AG04449 (cell line): ENCODE data around the gene PRR15.

Source experiments
- CTCF ChIA-PET: fragments of 350-600 bp; formaldehyde crosslinking; extraction: SDS; loops from one replicate; lab custom pipeline; 2021; ENCODE audit warnings: antibody characterized with exemption; lab: Yijun Ruan, JAX
- POLR2A ChIA-PET: fragments of 400-600, 350-600 bp; formaldehyde crosslinking; extraction: SDS; loops from one replicate; lab custom pipeline; 2020; ENCODE audit warnings: antibody characterized with exemption, inconsistent platforms; lab: Yijun Ruan, JAX
- DNase-seq: peaks from one replicate; pipeline ENCODE4 v3.0.0-alpha.2; 2010; ENCODE audit warnings: low read depth, low spot score
- H3K4me3 ChIP-seq: 2 replicates; pipeline ENCODE4 v1.5.1; 2011; ENCODE audit warnings: low read depth, mild to moderate bottlenecking, control low read depth, low read length
- TF ChIP-seq, protein P1 (sequence below): IDR thresholded peaks from one replicate; pipeline ENCODE4 v1.5.1; 2011; ENCODE audit warnings: mild to moderate bottlenecking, moderate library complexity, low read length, control low read depth, inconsistent platforms; ENCODE audit not compliant: insufficient read depth; ENCODE audit errors: missing control alignments

PRR15 gene

GRCh38 chr7:29574659-29575058, 11.0 kb downstream of the PRR15 start:
- no peak for DNase-seq
- CTCF ChIA-PET, result interaction anchor here (2.2 kb wide), 1 partner anchor 14 kb away, joined by 9 read pairs; no protein-coding TSS in a partner anchor

GRCh38 chr7:29587195-29587808, 23.7 kb downstream of the PRR15 start:
- DNase-seq, result no peak
- CTCF ChIA-PET, result interaction anchor here (1.0 to 1.1 kb wide), 2 partner anchors 9 to 12 kb away, joined by 4 read pairs; no protein-coding TSS in a partner anchor
- POLR2A ChIA-PET, result no interaction called here
- no peak overlapping the region for H3K4me3 ChIP-seq
- TF ChIP-seq, protein P1, sequence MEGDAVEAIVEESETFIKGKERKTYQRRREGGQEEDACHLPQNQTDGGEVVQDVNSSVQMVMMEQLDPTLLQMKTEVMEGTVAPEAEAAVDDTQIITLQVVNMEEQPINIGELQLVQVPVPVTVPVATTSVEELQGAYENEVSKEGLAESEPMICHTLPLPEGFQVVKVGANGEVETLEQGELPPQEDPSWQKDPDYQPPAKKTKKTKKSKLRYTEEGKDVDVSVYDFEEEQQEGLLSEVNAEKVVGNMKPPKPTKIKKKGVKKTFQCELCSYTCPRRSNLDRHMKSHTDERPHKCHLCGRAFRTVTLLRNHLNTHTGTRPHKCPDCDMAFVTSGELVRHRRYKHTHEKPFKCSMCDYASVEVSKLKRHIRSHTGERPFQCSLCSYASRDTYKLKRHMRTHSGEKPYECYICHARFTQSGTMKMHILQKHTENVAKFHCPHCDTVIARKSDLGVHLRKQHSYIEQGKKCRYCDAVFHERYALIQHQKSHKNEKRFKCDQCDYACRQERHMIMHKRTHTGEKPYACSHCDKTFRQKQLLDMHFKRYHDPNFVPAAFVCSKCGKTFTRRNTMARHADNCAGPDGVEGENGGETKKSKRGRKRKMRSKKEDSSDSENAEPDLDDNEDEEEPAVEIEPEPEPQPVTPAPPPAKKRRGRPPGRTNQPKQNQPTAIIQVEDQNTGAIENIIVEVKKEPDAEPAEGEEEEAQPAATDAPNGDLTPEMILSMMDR, result no peak

More at GRCh38 chr7:29574659-29575058, 11.0 kb downstream of the PRR15 start:
- TF ChIP-seq, protein P1, result no peak
- H3K4me3 ChIP-seq, result no peak overlapping the region
- POLR2A ChIA-PET, result no interaction called here

DNA sequence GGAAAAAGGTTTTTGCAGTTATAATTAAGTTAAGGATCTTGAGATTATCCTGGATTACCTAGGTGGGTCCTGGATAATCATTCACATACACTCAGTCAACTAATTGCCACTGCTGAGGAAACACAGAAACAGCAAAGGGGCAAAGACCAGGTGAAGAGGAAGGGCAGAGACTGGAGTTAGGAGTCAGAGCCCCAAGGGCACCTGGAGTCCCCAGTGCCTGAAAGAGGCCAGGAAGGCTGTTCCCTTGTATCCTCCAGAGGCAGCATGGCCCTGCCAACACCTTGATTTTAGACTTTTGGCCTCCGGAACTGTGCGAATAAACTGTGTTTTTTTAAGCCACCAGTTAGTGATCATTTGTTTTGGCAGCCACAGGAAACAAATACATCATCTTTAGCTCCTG, 24.6 kb downstream of the PRR15 start:
- CTCF ChIA-PET, result interaction anchor here (1.1 to 1.4 kb wide), 4 partner anchors 11 to 29 kb away, joined by 3 to 9 read pairs (median 4); no protein-coding TSS in a partner anchor
- DNase-seq, result no peak
- H3K4me3 ChIP-seq, result no peak overlapping the region
- POLR2A ChIA-PET, result no interaction called here
- TF ChIP-seq, protein P1, result no peak

DNA sequence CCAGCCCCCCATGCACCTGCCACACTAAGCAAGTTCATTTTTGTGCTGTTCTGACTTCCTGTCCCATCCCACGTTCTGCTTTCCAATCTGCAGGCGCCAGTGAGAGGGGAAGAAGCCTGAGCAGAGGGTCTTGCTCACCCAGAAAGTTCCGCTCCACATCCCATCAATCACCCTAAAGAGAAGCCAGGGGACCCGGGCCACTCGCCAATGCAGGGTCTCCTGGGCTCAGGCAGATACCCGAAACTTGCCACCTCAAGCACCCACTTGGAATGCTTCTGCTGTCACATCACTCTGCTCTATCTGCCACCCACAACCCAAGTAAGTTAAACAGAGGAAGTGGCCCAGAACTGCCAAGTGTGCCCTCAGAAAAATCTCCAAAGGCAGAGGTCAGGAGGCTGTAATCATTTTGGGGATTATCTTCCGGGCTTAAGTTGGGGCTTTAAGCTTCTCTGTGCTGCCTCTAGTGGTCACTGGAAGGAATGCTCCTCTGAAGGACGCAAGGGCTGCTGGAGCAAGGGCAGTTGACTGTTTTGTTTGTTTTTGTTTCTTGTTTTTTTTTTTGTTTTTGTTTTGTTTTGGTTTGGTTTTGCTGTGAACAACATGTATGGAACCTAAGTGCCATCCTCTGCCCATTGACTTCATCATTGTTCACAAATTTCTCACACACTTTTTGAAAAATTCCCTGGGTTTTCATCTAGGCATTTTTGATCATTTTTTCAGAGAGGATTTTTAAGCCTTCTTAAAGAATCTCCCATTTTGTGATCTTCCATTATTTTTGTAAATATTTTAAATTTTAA, 25.5 kb downstream of the PRR15 start:
- DNase-seq, result no peak
- no peak overlapping the region for H3K4me3 ChIP-seq
- POLR2A ChIA-PET, result no interaction called here

GRCh38 chr7:29592866-29593265, 29.2 kb downstream of the PRR15 start:
- CTCF ChIA-PET, result interaction anchor here (0.9 to 1.3 kb wide), 2 partner anchors 11 to 15 kb away, joined by 3 to 4 read pairs; no protein-coding TSS in a partner anchor
- TF ChIP-seq, protein P1, result no peak
- POLR2A ChIA-PET, result no interaction called here

More for the DNA sequence above, 25.5 kb downstream of the PRR15 start:
- CTCF ChIA-PET, result interaction anchor here (0.9 to 1.4 kb wide), 6 partner anchors 9 to 35 kb away, joined by 3 to 9 read pairs (median 3); no protein-coding TSS in a partner anchor
- TF ChIP-seq, protein P1, result peak; percentile 76

GRCh38 chr7:29593459-29593858, 29.8 kb downstream of the PRR15 start:
- CTCF ChIA-PET, result interaction anchor here (0.9 kb wide), 1 partner anchor 14 kb away, joined by 3 read pairs; no protein-coding TSS in a partner anchor
- no peak overlapping the region for H3K4me3 ChIP-seq
- TF ChIP-seq, protein P1, result no peak
- no peak for DNase-seq
- POLR2A ChIA-PET, result no interaction called here

More at GRCh38 chr7:29592866-29593265, 29.2 kb downstream of the PRR15 start:
- H3K4me3 ChIP-seq, result no peak overlapping the region
- no peak for DNase-seq
